ENCODE data around the gene CNIH1. TPM values are rescaled to one million over a fixed set of nuclear protein-coding genes. Genes with fewer than 3 reads are reported as not detected.

The CNIH1 gene
- total RNA-seq, 1 donor from 2014 or later = 140 TPM

- H3K4me3 Mint-ChIP-seq (ENCODE audit: unreplicated experiment) = no peak overlapping the region
- DNase-seq (ENCODE audit: low spot score) = no peak
- peaks cover 3% of the 10 kb centered on the region for H3K9me3 Mint-ChIP-seq (ENCODE audit: low read depth)
- no peak for TF ChIP-seq CTCF (IDR thresholded peaks at IDR 0.05)
- no peaks in the 10 kb centered on the region for H3K4me1 Mint-ChIP-seq (ENCODE audit: low read depth)
- no peak overlapping the region for H3K27ac Mint-ChIP-seq (ENCODE audit: unreplicated experiment)
- no peaks in the 10 kb centered on the region for H3K36me3 Mint-ChIP-seq (ENCODE audit: low read depth)
- peaks cover 8% of the 10 kb centered on the region for H3K27me3 Mint-ChIP-seq (ENCODE audit: low read depth)
Observed at GRCh38 chr14:54377501-54377900, 63.7 kb downstream of the CNIH1 start.

GRCh38 chr14:54374117-54374884 lies 66.9 kb downstream of the CNIH1 start:
- no peaks in the 10 kb centered on the region for H3K9me3 Mint-ChIP-seq (ENCODE audit: low read depth)
- H3K27ac Mint-ChIP-seq (ENCODE audit: unreplicated experiment) = no peak overlapping the region
- DNase-seq (ENCODE audit: low spot score) = no peak

More at GRCh38 chr14:54374117-54374884, 66.9 kb downstream of the CNIH1 start:
- Mint-ChIP-seq H3K4me3 (ENCODE audit: unreplicated experiment) (no peak overlapping the region), H3K27me3 (ENCODE audit: low read depth) (peaks cover 3% of the 10 kb centered on the region), H3K36me3 (ENCODE audit: low read depth) (no peaks in the 10 kb centered on the region), H3K4me1 (ENCODE audit: low read depth) (no peaks in the 10 kb centered on the region)
- no peak for TF ChIP-seq CTCF (IDR thresholded peaks at IDR 0.05)

Other genes starting within 250 kb of the CNIH1 start
- gene CDKN3, start 44.4 kb downstream of the CNIH1 start, total RNA-seq = 5.3 to 10.4 TPM (median 8.9 TPM) in 3 replicates
- 29.9 to 36.8 TPM (median 33.1 TPM) in 3 replicates for gene GMFB, start 47.6 kb upstream of the CNIH1 start, total RNA-seq
- 13.6 to 17.6 TPM (median 13.7 TPM) in 3 replicates for gene CGRRF1, start 68.5 kb upstream of the CNIH1 start, total RNA-seq
- gene SAMD4A, start 125.8 kb upstream of the CNIH1 start, total RNA-seq = 53.3 to 59.3 TPM (median 57.0 TPM) in 3 replicates